ENCODE measurements around the gene MN1. TPM values are rescaled to one million over a fixed set of nuclear protein-coding genes. Genes with fewer than 3 reads are reported as not detected.
A peak's percentile ranks its signal among the peaks of the same experiment; 100 is the strongest.

Gene MN1
- total and polyA plus RNA-seq, 2 of the 8 experiments (the other 6 are each of a cell fraction or from before 2014, with no cell fraction given): 3.1 to 4.9 TPM

DNA sequence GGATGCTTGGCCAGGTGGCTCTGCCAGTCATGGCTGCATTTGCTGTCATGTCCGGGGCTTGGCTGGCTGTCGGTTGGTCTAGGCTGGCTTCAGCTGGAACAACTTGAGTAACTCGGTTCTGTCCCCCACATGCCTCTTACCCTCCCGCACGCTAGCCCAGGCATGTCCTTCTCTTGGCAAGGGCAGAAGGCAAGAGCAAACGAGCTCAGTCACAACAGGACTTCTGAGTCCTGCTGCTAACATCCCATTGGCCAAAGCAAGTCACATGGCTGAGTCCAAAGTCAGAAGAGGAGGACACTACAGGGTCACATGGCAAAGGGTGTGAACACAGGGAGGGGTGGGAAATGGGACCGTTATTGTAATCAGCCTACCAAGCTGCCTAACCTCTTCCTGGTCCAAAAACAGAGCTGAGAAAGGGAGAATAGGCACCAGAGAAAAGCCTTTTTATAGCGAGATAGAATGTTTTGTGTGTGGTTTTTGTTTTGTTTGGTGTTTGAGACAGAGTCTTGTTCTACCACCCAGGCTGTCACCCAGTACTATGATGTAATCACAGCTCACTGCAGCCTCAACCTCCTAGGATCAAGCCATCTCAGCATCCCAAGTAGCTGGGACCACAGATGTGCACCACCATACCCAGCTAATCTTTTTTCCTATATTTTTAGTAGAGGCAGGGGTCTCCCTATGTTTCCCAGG lies 81.9 kb downstream of the MN1 start:
- CTCF ChIA-PET (ENCODE audit: partially characterized antibody): interaction anchor here (1.4 to 2.6 kb wide), 2 partner anchors 38 to 61 kb away, joined by 3 to 10 read pairs; no protein-coding TSS in a partner anchor

More for the DNA sequence above, 81.9 kb downstream of the MN1 start:
- 79% methylated on average over 8 of the region's 8 CpGs; no CpG with 5 or more reads in 1 of the 2 experiments for WGBS, 2 experiments (ENCODE audit: extremely low coverage in 1 of 2, insufficient coverage in 1 of 2, insufficient read length in 1 of 2, insufficient replicate concordance in 2 of 2, low coverage in 1 of 2, low lambda C conversion rate in 2 of 2, missing lambda C conversion rate in 1 of 2)
- peak overlapping the region; percentile 50 for H4K91ac ChIP-seq (replicated peaks; ENCODE audit: insufficient read length, low read length)
- no peak overlapping the region for H3K27ac ChIP-seq (ENCODE audit: low read depth, low read length)
- peaks cover 23% of the 10 kb centered on the region for H3K79me1 ChIP-seq (ENCODE audit: low read depth, low read length)
- H3K27me3 ChIP-seq (replicated peaks in 1 of 4; ENCODE audit: control insufficient read depth in 3 of 4, extremely low read depth in 1 of 4, insufficient read depth in 3 of 4, low read length in 3 of 4): no peaks in the 10 kb centered on the region; a peak in 1 of 7 replicates
- H3K36me3 ChIP-seq (ENCODE audit: control insufficient read depth in 2 of 4, insufficient read depth in 4 of 4, low read length in 3 of 4): peaks cover 0 to 5% (median 0%) of the 10 kb centered on the region in 4 experiments; a peak in 1 of 8 replicates
- no peak overlapping the region for H3K4me2 ChIP-seq (ENCODE audit: insufficient read depth in 1 of 2, low read depth in 2 of 2, low read length in 2 of 2)
- no peak overlapping the region for H2AFZ ChIP-seq (ENCODE audit: low read length)
- peak; percentile 39 for FAIRE-seq
- DNase-seq (ENCODE audit: low read depth in 1 of 2, low spot score in 2 of 2): no peak
- peak overlapping the region; percentile 20; the same call in 1 of the 2 replicates for H3K18ac ChIP-seq (ENCODE audit: extremely low read depth, low read length)
- H2BK15ac ChIP-seq (ENCODE audit: low read length): peak overlapping the region; percentile 6; the same call in 1 of the 2 replicates
- peaks cover 0 to 7% of the 10 kb centered on the region in 2 experiments for H4K20me1 ChIP-seq (replicated peaks in 1 of 2; ENCODE audit: control insufficient read depth in 1 of 2, insufficient read depth in 2 of 2, low read length in 2 of 2)
- no peak overlapping the region for H3K23ac ChIP-seq (ENCODE audit: insufficient read length)
- H3K23me2 ChIP-seq (ENCODE audit: low read depth, low read length): no peaks in the 10 kb centered on the region; the same call in 1 of the 2 replicates
- H3K9me3 ChIP-seq (ENCODE audit: insufficient read depth in 2 of 2, low read depth in 1 of 2, low read length in 1 of 2): peaks cover 0 to 7% of the 10 kb centered on the region in 2 experiments; a peak in 1 of 4 replicates
- H3K14ac ChIP-seq (ENCODE audit: insufficient read length): no peak overlapping the region
- H3K4me1 ChIP-seq (replicated peaks in 1 of 4; ENCODE audit: control insufficient read depth in 3 of 4, insufficient read depth in 4 of 4, low read length in 3 of 4): peaks cover 0 to 9% (median 4%) of the 10 kb centered on the region in 4 experiments; a peak in 6 of 7 replicates
- H3K4me3 ChIP-seq (ENCODE audit: extremely low read depth in 1 of 4, insufficient read depth in 2 of 4, low read depth in 3 of 4, low read length in 4 of 4): no peak overlapping the region
- H3K9ac ChIP-seq (replicated peaks in 1 of 4; ENCODE audit: extremely low read depth in 1 of 4, low read depth in 3 of 4, low read length in 3 of 4): no peak overlapping the region
- no peak overlapping the region for H2BK20ac ChIP-seq (ENCODE audit: low read length)
- peak overlapping the region; percentile 51; the same call in 1 of the 2 replicates for H2BK12ac ChIP-seq (ENCODE audit: low read depth, low read length)
- peak overlapping the region; percentile 56 for H2BK120ac ChIP-seq (replicated peaks; ENCODE audit: low read depth, low read length)
- H2AK5ac ChIP-seq (ENCODE audit: low read depth, low read length): no peak overlapping the region
- peak overlapping the region; percentile 21; the same call in 1 of the 2 replicates for H2BK5ac ChIP-seq (ENCODE audit: low read depth, low read length)
- POLR2A ChIA-PET (ENCODE audit: partially characterized antibody): interaction anchor here (0.7 to 2.5 kb wide), 6 partner anchors 8 to 81 kb away, joined by 3 to 11 read pairs (median 4); no protein-coding TSS in a partner anchor
- no peak overlapping the region for H3K4ac ChIP-seq (replicated peaks; ENCODE audit: insufficient read length, low read depth, low read length)
- H3K56ac ChIP-seq (replicated peaks; ENCODE audit: insufficient read length, low read depth, low read length): no peak overlapping the region
- H3K79me2 ChIP-seq (ENCODE audit: control insufficient read depth in 1 of 2, insufficient read depth in 2 of 2, low read length in 2 of 2): peaks cover 11 to 87% of the 10 kb centered on the region in 2 experiments
- peak overlapping the region; percentile 16 for H4K5ac ChIP-seq (ENCODE audit: insufficient read length, low read depth, low read length)
- TF ChIP-seq SRF (IDR thresholded peaks at IDR 0.05; ENCODE audit: low read depth, low read length): no peak
- TF ChIP-seq, protein P1, sequence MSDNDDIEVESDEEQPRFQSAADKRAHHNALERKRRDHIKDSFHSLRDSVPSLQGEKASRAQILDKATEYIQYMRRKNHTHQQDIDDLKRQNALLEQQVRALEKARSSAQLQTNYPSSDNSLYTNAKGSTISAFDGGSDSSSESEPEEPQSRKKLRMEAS (IDR thresholded peaks at IDR 0.05): peak; percentile 82
- TF ChIP-seq, protein P2, sequence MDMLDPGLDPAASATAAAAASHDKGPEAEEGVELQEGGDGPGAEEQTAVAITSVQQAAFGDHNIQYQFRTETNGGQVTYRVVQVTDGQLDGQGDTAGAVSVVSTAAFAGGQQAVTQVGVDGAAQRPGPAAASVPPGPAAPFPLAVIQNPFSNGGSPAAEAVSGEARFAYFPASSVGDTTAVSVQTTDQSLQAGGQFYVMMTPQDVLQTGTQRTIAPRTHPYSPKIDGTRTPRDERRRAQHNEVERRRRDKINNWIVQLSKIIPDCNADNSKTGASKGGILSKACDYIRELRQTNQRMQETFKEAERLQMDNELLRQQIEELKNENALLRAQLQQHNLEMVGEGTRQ (IDR thresholded peaks at IDR 0.05; ENCODE audit: low read length): peak; percentile 80; the same call in 1 of the 2 replicates
- H4K8ac ChIP-seq (ENCODE audit: extremely low read depth, insufficient read depth, low read length): 0 out of 2 replicates have a peak overlapping the region, but pooled peaks have one; percentile 47
